Duodenal mucosa (tissue), 2 donors: ENCODE data around the gene LRRTM4.

Source experiments
- H3K27ac ChIP-seq: one replicate; pipeline ENCODE4 v1.7.0; 2013; ENCODE audit warnings: low read depth, low read length
- H3K27me3 ChIP-seq, 2 donors: one replicate each; pipeline ENCODE4 v1.7.0; 2013; ENCODE audit warnings: low read length in 2 of 2, control low read depth in 1 of 2; ENCODE audit not compliant: insufficient read depth in 2 of 2, control insufficient read depth in 1 of 2
- H3K36me3 ChIP-seq, 2 donors: one replicate each; pipeline ENCODE4 v1.7.0; 2013; ENCODE audit warnings: low read length in 2 of 2, control low read depth in 1 of 2; ENCODE audit not compliant: insufficient read depth in 2 of 2, control insufficient read depth in 1 of 2
- H3K4me1 ChIP-seq, 2 donors: one replicate each; pipeline ENCODE4 v1.7.0; 2013; ENCODE audit warnings: low read length in 2 of 2, control low read depth in 1 of 2; ENCODE audit not compliant: insufficient read depth in 2 of 2, control insufficient read depth in 1 of 2
- H3K4me3 ChIP-seq, 2 donors: one replicate each; pipeline ENCODE4 v1.7.0; 2013; ENCODE audit warnings: low read length in 2 of 2, low read depth in 1 of 2
- H3K9ac ChIP-seq, 2 donors: one replicate each; pipeline ENCODE4 v1.7.0; 2013; ENCODE audit warnings: low read length in 2 of 2, low read depth in 1 of 2
- H3K9me3 ChIP-seq, 2 donors: one replicate each; pipeline ENCODE4 v1.7.0; 2013; ENCODE audit warnings: low read length in 2 of 2, control low read depth in 1 of 2; ENCODE audit not compliant: control insufficient read depth in 1 of 2

Gene LRRTM4

GRCh38 chr2:76953733-76954347 is 568.3 kb downstream of the LRRTM4 start:
- H3K27me3 ChIP-seq = no peaks in the 10 kb centered on the region
- no peak overlapping the region for H3K9ac ChIP-seq
- H3K36me3 ChIP-seq = no peaks in the 10 kb centered on the region
- no peaks in the 10 kb centered on the region for H3K4me1 ChIP-seq
- no peak overlapping the region for H3K4me3 ChIP-seq
- H3K27ac ChIP-seq = no peak overlapping the region
- H3K9me3 ChIP-seq = no peaks in the 10 kb centered on the region

- no peaks in the 10 kb centered on the region for H3K36me3 ChIP-seq
- H3K4me1 ChIP-seq = no peaks in the 10 kb centered on the region
- H3K27ac ChIP-seq = no peak overlapping the region
These were observed 575.5 kb downstream of the LRRTM4 start for GRCh38 chr2:76946631-76947145.

GRCh38 chr2:76940559-76940958 is 581.6 kb downstream of the LRRTM4 start:
- no peak overlapping the region for H3K4me3 ChIP-seq
- no peak overlapping the region for H3K9ac ChIP-seq
- no peaks in the 10 kb centered on the region for H3K36me3 ChIP-seq
- H3K27ac ChIP-seq = no peak overlapping the region
- no peaks in the 10 kb centered on the region for H3K4me1 ChIP-seq
- H3K27me3 ChIP-seq = no peaks in the 10 kb centered on the region
- H3K9me3 ChIP-seq = no peaks in the 10 kb centered on the region

More at GRCh38 chr2:76946631-76947145, 575.5 kb downstream of the LRRTM4 start:
- no peaks in the 10 kb centered on the region for H3K9me3 ChIP-seq
- H3K4me3 ChIP-seq = no peak overlapping the region
- H3K27me3 ChIP-seq = no peaks in the 10 kb centered on the region
- H3K9ac ChIP-seq = no peak overlapping the region

- H3K4me1 ChIP-seq = no peaks in the 10 kb centered on the region
- H3K9ac ChIP-seq = no peak overlapping the region
- no peaks in the 10 kb centered on the region for H3K9me3 ChIP-seq
- H3K27ac ChIP-seq = no peak overlapping the region
- H3K27me3 ChIP-seq = no peaks in the 10 kb centered on the region
- no peak overlapping the region for H3K4me3 ChIP-seq
- no peaks in the 10 kb centered on the region for H3K36me3 ChIP-seq
These were observed 584.0 kb downstream of the LRRTM4 start for GRCh38 chr2:76938153-76938552.

GRCh38 chr2:76932550-76932949 is 589.6 kb downstream of the LRRTM4 start:
- Histone ChIP-seq H3K4me3 (no peak overlapping the region), H3K9ac (no peak overlapping the region), H3K27me3 (no peaks in the 10 kb centered on the region), H3K27ac (no peak overlapping the region), H3K4me1 (no peaks in the 10 kb centered on the region), H3K9me3 (no peaks in the 10 kb centered on the region), H3K36me3 (no peaks in the 10 kb centered on the region)

- no peak overlapping the region for H3K9ac ChIP-seq
- H3K27me3 ChIP-seq = no peaks in the 10 kb centered on the region
- no peak overlapping the region for H3K4me3 ChIP-seq
- H3K9me3 ChIP-seq = no peaks in the 10 kb centered on the region
- H3K4me1 ChIP-seq = no peaks in the 10 kb centered on the region
- H3K27ac ChIP-seq = no peak overlapping the region
- H3K36me3 ChIP-seq = no peaks in the 10 kb centered on the region
These were observed 592.0 kb downstream of the LRRTM4 start for GRCh38 chr2:76930056-76930744.

- Histone ChIP-seq H3K9ac (no peak overlapping the region), H3K4me1 (no peaks in the 10 kb centered on the region), H3K27ac (no peak overlapping the region), H3K4me3 (no peak overlapping the region), H3K36me3 (no peaks in the 10 kb centered on the region), H3K27me3 (no peaks in the 10 kb centered on the region), H3K9me3 (no peaks in the 10 kb centered on the region)
These were observed 594.1 kb downstream of the LRRTM4 start for GRCh38 chr2:76928026-76928425.

GRCh38 chr2:76921006-76921405 is 601.2 kb downstream of the LRRTM4 start:
- H3K4me3 ChIP-seq = no peak overlapping the region
- no peaks in the 10 kb centered on the region for H3K9me3 ChIP-seq
- H3K27ac ChIP-seq = no peak overlapping the region
- H3K27me3 ChIP-seq = no peaks in the 10 kb centered on the region
- no peak overlapping the region for H3K9ac ChIP-seq
- no peaks in the 10 kb centered on the region for H3K36me3 ChIP-seq
- no peaks in the 10 kb centered on the region for H3K4me1 ChIP-seq

GRCh38 chr2:76895469-76895868 is 626.7 kb downstream of the LRRTM4 start:
- no peak overlapping the region for H3K4me3 ChIP-seq
- H3K4me1 ChIP-seq = no peaks in the 10 kb centered on the region
- H3K9ac ChIP-seq = no peak overlapping the region
- H3K27me3 ChIP-seq = no peaks in the 10 kb centered on the region
- H3K9me3 ChIP-seq = no peaks in the 10 kb centered on the region
- no peak overlapping the region for H3K27ac ChIP-seq
- H3K36me3 ChIP-seq = no peaks in the 10 kb centered on the region

- Histone ChIP-seq H3K4me1 (no peaks in the 10 kb centered on the region), H3K9ac (no peak overlapping the region), H3K4me3 (no peak overlapping the region), H3K36me3 (no peaks in the 10 kb centered on the region), H3K27ac (no peak overlapping the region), H3K9me3 (no peaks in the 10 kb centered on the region), H3K27me3 (no peaks in the 10 kb centered on the region)
These were observed 651.6 kb downstream of the LRRTM4 start for GRCh38 chr2:76870581-76870980.
